Spinal cord (tissue), 10 donors: ENCODE results near the gene RADIL. TPM values are rescaled to one million over a fixed set of nuclear protein-coding genes. Genes with fewer than 3 reads are reported as not detected.

ENCODE experiments used
- DNase-seq, 6 donors: peaks; one replicate each; pipeline versions ENCODE4 v3.0.0 to v3.0.0-alpha.2; 2013 to 2015; ENCODE audit warnings: low spot score in 6 of 6, low read depth in 4 of 6
- H3K27ac ChIP-seq: one replicate; pipeline ENCODE4 v1.5.1; 2013; ENCODE audit warnings: low read depth, low read length, control low read depth
- H3K27me3 ChIP-seq: one replicate; pipeline ENCODE4 v1.6.1; 2013; ENCODE audit warnings: low read length; ENCODE audit not compliant: control insufficient read depth, insufficient read depth
- H3K36me3 ChIP-seq: one replicate; pipeline ENCODE4 v1.6.1; 2013; ENCODE audit warnings: low read length; ENCODE audit not compliant: control insufficient read depth, insufficient read depth
- H3K4me1 ChIP-seq: one replicate; pipeline ENCODE4 v1.6.1; 2013; ENCODE audit warnings: low read length; ENCODE audit not compliant: control insufficient read depth, insufficient read depth
- H3K4me3 ChIP-seq: one replicate; pipeline ENCODE4 v1.5.1; 2013; ENCODE audit warnings: low read depth, low read length, control low read depth
- H3K9me3 ChIP-seq: one replicate; pipeline ENCODE4 v1.6.1; 2013; ENCODE audit warnings: low read length; ENCODE audit not compliant: control insufficient read depth, insufficient read depth
- WGBS: methylation state at CpG from one replicate; pipeline ENCODE4 v1.1.5; 2013; ENCODE audit warnings: missing lambda C conversion rate; ENCODE audit not compliant: insufficient coverage; 5-methylcytosine and 5-hydroxymethylcytosine counted together
- polyA plus RNA-seq, 2 donors: library from polyadenylated mRNA; unstranded; fragments of 120-200 nt; gene quantifications; one replicate each; pipeline ENCODE4 v1.2.1, GENCODE V29; 2013; ENCODE audit not compliant: insufficient read length in 2 of 2
- total RNA-seq, 2 donors: library from RNA; depleted of rRNA in 1 of 2; stranded (reverse); fragments of 120-200 nt in 1 of 2; fragments of >200 nt in 1 of 2; gene quantifications; one replicate each; pipeline versions ENCODE4 v1.2.3 to v1.2.4, GENCODE V29; 2013 to 2014
- donor health status: healthy.

RADIL gene
- total and polyA plus RNA-seq, 4 donors: 4.8 to 23.7 (median 13.2) TPM

- Histone ChIP-seq H3K4me3 (no peak overlapping the region), H3K27me3 (no peaks in the 10 kb centered on the region), H3K36me3 (peaks cover 83% of the 10 kb centered on the region), H3K27ac (no peak overlapping the region), H3K4me1 (peaks cover 22% of the 10 kb centered on the region), H3K9me3 (no peaks in the 10 kb centered on the region)
- 95% methylated on average over 24 of the region's 24 CpGs for WGBS
- no peak for DNase-seq
These were observed 93.0 kb downstream of the RADIL start for GRCh38 chr7:4790516-4790991.

- Histone ChIP-seq H3K9me3 (no peaks in the 10 kb centered on the region), H3K4me3 (no peak overlapping the region), H3K27me3 (no peaks in the 10 kb centered on the region), H3K4me1 (peaks cover 22% of the 10 kb centered on the region), H3K27ac (no peak overlapping the region), H3K36me3 (peaks cover 88% of the 10 kb centered on the region)
- 81% methylated on average over 6 of the region's 9 CpGs for WGBS
- DNase-seq: no peak
These were observed 93.4 kb downstream of the RADIL start for GRCh38 chr7:4790078-4790465.

GRCh38 chr7:4789194-4790077 is 94.1 kb downstream of the RADIL start:
- DNase-seq: no peak
- Histone ChIP-seq H3K27me3 (no peaks in the 10 kb centered on the region), H3K9me3 (no peaks in the 10 kb centered on the region), H3K4me1 (peaks cover 22% of the 10 kb centered on the region), H3K4me3 (no peak overlapping the region), H3K36me3 (peaks cover 92% of the 10 kb centered on the region), H3K27ac (no peak overlapping the region)
- WGBS: 84% methylated on average over 23 of the region's 26 CpGs

GRCh38 chr7:4788627-4789189 is 94.8 kb downstream of the RADIL start:
- H3K27ac ChIP-seq: no peak overlapping the region
- H3K9me3 ChIP-seq: no peaks in the 10 kb centered on the region
- no peaks in the 10 kb centered on the region for H3K27me3 ChIP-seq
- WGBS: 91% methylated on average over 27 of the region's 27 CpGs
- H3K36me3 ChIP-seq: peaks cover 98% of the 10 kb centered on the region
- no peak overlapping the region for H3K4me3 ChIP-seq
- H3K4me1 ChIP-seq: peaks cover 22% of the 10 kb centered on the region
- DNase-seq: no peak

- Histone ChIP-seq H3K36me3 (peaks cover 98% of the 10 kb centered on the region), H3K27me3 (no peaks in the 10 kb centered on the region), H3K4me1 (peaks cover 20% of the 10 kb centered on the region), H3K4me3 (no peak overlapping the region), H3K9me3 (no peaks in the 10 kb centered on the region), H3K27ac (no peak overlapping the region)
- DNase-seq: no peak
- WGBS: 90% methylated on average over 23 of the region's 23 CpGs
These were observed 95.4 kb downstream of the RADIL start for GRCh38 chr7:4787947-4788626.

- no peak overlapping the region for H3K4me3 ChIP-seq
- H3K27me3 ChIP-seq: no peaks in the 10 kb centered on the region
- peaks cover 98% of the 10 kb centered on the region for H3K36me3 ChIP-seq
- H3K27ac ChIP-seq: no peak overlapping the region
- DNase-seq: no peak
- peaks cover 15% of the 10 kb centered on the region for H3K4me1 ChIP-seq
- WGBS: 92% methylated on average over 17 of the region's 17 CpGs
- H3K9me3 ChIP-seq: no peaks in the 10 kb centered on the region
These were observed 96.0 kb downstream of the RADIL start for GRCh38 chr7:4787541-4787940.

- no peak overlapping the region for H3K4me3 ChIP-seq
- peaks cover 100% of the 10 kb centered on the region for H3K36me3 ChIP-seq
- no peaks in the 10 kb centered on the region for H3K27me3 ChIP-seq
- H3K4me1 ChIP-seq: no peaks in the 10 kb centered on the region
- no peak overlapping the region for H3K27ac ChIP-seq
- WGBS: 93% methylated on average over 16 of the region's 17 CpGs
- no peaks in the 10 kb centered on the region for H3K9me3 ChIP-seq
- no peak for DNase-seq
These were observed 97.5 kb downstream of the RADIL start for GRCh38 chr7:4786015-4786414.

GRCh38 chr7:4785371-4785770 is 98.1 kb downstream of the RADIL start:
- Histone ChIP-seq H3K9me3 (no peaks in the 10 kb centered on the region), H3K27ac (no peak overlapping the region), H3K4me1 (no peaks in the 10 kb centered on the region), H3K4me3 (no peak overlapping the region), H3K27me3 (no peaks in the 10 kb centered on the region), H3K36me3 (peaks cover 97% of the 10 kb centered on the region)
- 92% methylated on average over 14 of the region's 20 CpGs for WGBS
- DNase-seq: no peak

- Histone ChIP-seq H3K4me1 (no peaks in the 10 kb centered on the region), H3K27ac (no peak overlapping the region), H3K27me3 (no peaks in the 10 kb centered on the region), H3K4me3 (no peak overlapping the region), H3K9me3 (no peaks in the 10 kb centered on the region), H3K36me3 (peaks cover 91% of the 10 kb centered on the region)
- WGBS: 93% methylated on average over 19 of the region's 19 CpGs
- DNase-seq: no peak
These were observed 98.7 kb downstream of the RADIL start for GRCh38 chr7:4784799-4785198.
